Panc1 (cell line): Measurements from ENCODE around the gene C12orf43. TPM values are rescaled to one million over a fixed set of nuclear protein-coding genes. Genes with fewer than 3 reads are reported as not detected.

Experiments used
- ATAC-seq: fragments of 200-7000 bp; cut with Tn5 transposase; 2 replicates; pipeline ENCODE4 v1.9.1; 2020; ENCODE audit warnings: mild to moderate bottlenecking, moderate library complexity
- BruUV-seq: library from RNA; stranded (reverse); fragments of 400-500 nt; replicated peaks from 2 replicates; lab custom pipeline; 2021; lab: Mats Ljungman, UMichigan
- CTCF ChIA-PET: fragments of 300-600 bp; sonication (Branson Sonifier 250); formaldehyde crosslinking; loops from one replicate; lab custom pipeline; 2022; ENCODE audit warnings: antibody characterized with exemption; lab: Charles Lee
- POLR2A ChIA-PET: fragments of 300-600 bp; sonication (Branson Sonifier 250); formaldehyde crosslinking; loops from one replicate; lab custom pipeline; 2022; ENCODE audit warnings: antibody characterized with exemption; lab: Charles Lee
- DNase-seq: peaks from one replicate; pipeline ENCODE4 v3.0.0-alpha.2; 2010; ENCODE audit warnings: low read depth, low spot score
- H3K27ac ChIP-seq: 2 replicates; pipeline ENCODE4 v1.5.1; 2011; ENCODE audit warnings: mild to moderate bottlenecking, low read length, inconsistent platforms
- H3K27me3 ChIP-seq: fragments of 200-500 bp; sonication (Bioruptor generic); 2 replicates; pipeline ENCODE4 v1.6.0; 2014; ENCODE audit warnings: low read length, inconsistent platforms; ENCODE audit not compliant: control insufficient read depth, insufficient read depth
- H3K36me3 ChIP-seq: fragments of 200-500 bp; sonication (Bioruptor generic); 2 replicates; pipeline ENCODE4 v1.5.1; 2014; ENCODE audit warnings: inconsistent platforms, mild to moderate bottlenecking, low read length, moderate library complexity; ENCODE audit not compliant: control insufficient read depth, insufficient read depth
- H3K4me1 ChIP-seq: 2 replicates; pipeline ENCODE4 v1.5.1; 2011; ENCODE audit warnings: inconsistent platforms, mild to moderate bottlenecking, low read length, moderate library complexity; ENCODE audit not compliant: control insufficient read depth, insufficient read depth
- H3K4me3 ChIP-seq, 2 experiments: 2 replicates each; pipeline ENCODE4 v1.5.1; 2011 to 2012; ENCODE audit warnings: low read depth in 2 of 2, low read length in 2 of 2, mild to moderate bottlenecking in 2 of 2, inconsistent platforms in 1 of 2, moderate library complexity in 1 of 2
- H3K9me3 ChIP-seq: fragments of 200-500 bp; sonication (Bioruptor generic); 2 replicates; pipeline ENCODE4 v1.5.1; 2014; ENCODE audit warnings: low read depth, mild to moderate bottlenecking, inconsistent platforms, low read length, moderate library complexity; ENCODE audit not compliant: control insufficient read depth, insufficient read depth
- POLR2AphosphoS5 ChIP-seq: IDR thresholded peaks from 2 replicates; pipeline ENCODE4 v1.6.1; 2012; ENCODE audit warnings: mild to moderate bottlenecking, low read depth, low read length, moderate library complexity
- SIN3A ChIP-seq: IDR thresholded peaks from 2 replicates; pipeline ENCODE4 v1.6.1; 2012; ENCODE audit warnings: low read depth, mild to moderate bottlenecking, low read length, moderate library complexity, borderline replicate concordance; ENCODE audit not compliant: insufficient read depth
- TCF7L2 ChIP-seq: IDR thresholded peaks from 2 replicates; pipeline ENCODE4 v1.6.1; 2011; ENCODE audit warnings: mild to moderate bottlenecking, low read depth, low read length, inconsistent platforms
- in situ Hi-C: cut with HindIII; loops from 2 replicates; pipeline ENCODE4 v1.10.0; 2016; ENCODE audit warnings: low sequenced_read_pairs, low pct_unique_long_range_greater_than_20kb
- intact Hi-C: fragments of 100-400 bp; cut with micrococcal nuclease; formaldehyde crosslinking; loops from one replicate; pipeline ENCODE4 v1.10.0; 2022; ENCODE audit not compliant: unreplicated experiment
- total RNA-seq: library from RNA; stranded (reverse); gene quantifications from one replicate; pipeline ENCODE4 v1.2.1, GENCODE V29; 2021; ENCODE audit not compliant: unreplicated experiment
- TF ChIP-seq, protein P1 (sequence below), 2 experiments: IDR thresholded peaks; 2 replicates each; pipeline ENCODE4 v1.6.1; 2011 to 2012; ENCODE audit warnings: low read depth in 2 of 2, control low read depth in 1 of 2, low read length in 1 of 2, mild to moderate bottlenecking in 1 of 2, moderate library complexity in 1 of 2; ENCODE audit not compliant: insufficient read depth in 1 of 2
- TF ChIP-seq, protein P2 (sequence below): fragments of 450-650 bp; IDR thresholded peaks from 2 replicates; pipeline ENCODE4 v1.5.1; 2017; ENCODE audit warnings: mild to moderate bottlenecking

The C12orf43 gene
- total RNA-seq, 1 experiment from 2014 or later: 20.7 TPM

GRCh38 chr12:121025442-121026226 lies 9.3 kb upstream of the C12orf43 start:
- intact Hi-C loops (no loop called here), in situ Hi-C loops (no loop called here)
- DNase-seq: no peak
- Histone ChIP-seq H3K27ac (no peak overlapping the region), H3K4me3 (no peak overlapping the region), H3K4me1 (no peaks in the 10 kb centered on the region), H3K27me3 (no peaks in the 10 kb centered on the region), H3K9me3 (no peaks in the 10 kb centered on the region), H3K36me3 (no peaks in the 10 kb centered on the region)
- TF ChIP-seq SIN3A (no peak), POLR2AphosphoS5 (no peak), TCF7L2 (no peak)
- TF ChIP-seq, protein P1, sequence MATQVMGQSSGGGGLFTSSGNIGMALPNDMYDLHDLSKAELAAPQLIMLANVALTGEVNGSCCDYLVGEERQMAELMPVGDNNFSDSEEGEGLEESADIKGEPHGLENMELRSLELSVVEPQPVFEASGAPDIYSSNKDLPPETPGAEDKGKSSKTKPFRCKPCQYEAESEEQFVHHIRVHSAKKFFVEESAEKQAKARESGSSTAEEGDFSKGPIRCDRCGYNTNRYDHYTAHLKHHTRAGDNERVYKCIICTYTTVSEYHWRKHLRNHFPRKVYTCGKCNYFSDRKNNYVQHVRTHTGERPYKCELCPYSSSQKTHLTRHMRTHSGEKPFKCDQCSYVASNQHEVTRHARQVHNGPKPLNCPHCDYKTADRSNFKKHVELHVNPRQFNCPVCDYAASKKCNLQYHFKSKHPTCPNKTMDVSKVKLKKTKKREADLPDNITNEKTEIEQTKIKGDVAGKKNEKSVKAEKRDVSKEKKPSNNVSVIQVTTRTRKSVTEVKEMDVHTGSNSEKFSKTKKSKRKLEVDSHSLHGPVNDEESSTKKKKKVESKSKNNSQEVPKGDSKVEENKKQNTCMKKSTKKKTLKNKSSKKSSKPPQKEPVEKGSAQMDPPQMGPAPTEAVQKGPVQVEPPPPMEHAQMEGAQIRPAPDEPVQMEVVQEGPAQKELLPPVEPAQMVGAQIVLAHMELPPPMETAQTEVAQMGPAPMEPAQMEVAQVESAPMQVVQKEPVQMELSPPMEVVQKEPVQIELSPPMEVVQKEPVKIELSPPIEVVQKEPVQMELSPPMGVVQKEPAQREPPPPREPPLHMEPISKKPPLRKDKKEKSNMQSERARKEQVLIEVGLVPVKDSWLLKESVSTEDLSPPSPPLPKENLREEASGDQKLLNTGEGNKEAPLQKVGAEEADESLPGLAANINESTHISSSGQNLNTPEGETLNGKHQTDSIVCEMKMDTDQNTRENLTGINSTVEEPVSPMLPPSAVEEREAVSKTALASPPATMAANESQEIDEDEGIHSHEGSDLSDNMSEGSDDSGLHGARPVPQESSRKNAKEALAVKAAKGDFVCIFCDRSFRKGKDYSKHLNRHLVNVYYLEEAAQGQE (IDR thresholded peaks at IDR 0.05; ENCODE audit: insufficient read depth in 1 of 2, low read depth in 2 of 2, low read length in 1 of 2): no peak
- TF ChIP-seq, protein P2, sequence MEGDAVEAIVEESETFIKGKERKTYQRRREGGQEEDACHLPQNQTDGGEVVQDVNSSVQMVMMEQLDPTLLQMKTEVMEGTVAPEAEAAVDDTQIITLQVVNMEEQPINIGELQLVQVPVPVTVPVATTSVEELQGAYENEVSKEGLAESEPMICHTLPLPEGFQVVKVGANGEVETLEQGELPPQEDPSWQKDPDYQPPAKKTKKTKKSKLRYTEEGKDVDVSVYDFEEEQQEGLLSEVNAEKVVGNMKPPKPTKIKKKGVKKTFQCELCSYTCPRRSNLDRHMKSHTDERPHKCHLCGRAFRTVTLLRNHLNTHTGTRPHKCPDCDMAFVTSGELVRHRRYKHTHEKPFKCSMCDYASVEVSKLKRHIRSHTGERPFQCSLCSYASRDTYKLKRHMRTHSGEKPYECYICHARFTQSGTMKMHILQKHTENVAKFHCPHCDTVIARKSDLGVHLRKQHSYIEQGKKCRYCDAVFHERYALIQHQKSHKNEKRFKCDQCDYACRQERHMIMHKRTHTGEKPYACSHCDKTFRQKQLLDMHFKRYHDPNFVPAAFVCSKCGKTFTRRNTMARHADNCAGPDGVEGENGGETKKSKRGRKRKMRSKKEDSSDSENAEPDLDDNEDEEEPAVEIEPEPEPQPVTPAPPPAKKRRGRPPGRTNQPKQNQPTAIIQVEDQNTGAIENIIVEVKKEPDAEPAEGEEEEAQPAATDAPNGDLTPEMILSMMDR: no peak
- ATAC-seq: no peak
- BruUV-seq: no TSS peak
- POLR2A ChIA-PET: interaction anchor here (0.6 kb wide), 1 partner anchor 285 kb away, joined by 3 read pairs; no protein-coding TSS in a partner anchor
- CTCF ChIA-PET: interaction anchor here (0.7 kb wide), 1 partner anchor 212 kb away, joined by 11 read pairs; no protein-coding TSS in a partner anchor

DNA sequence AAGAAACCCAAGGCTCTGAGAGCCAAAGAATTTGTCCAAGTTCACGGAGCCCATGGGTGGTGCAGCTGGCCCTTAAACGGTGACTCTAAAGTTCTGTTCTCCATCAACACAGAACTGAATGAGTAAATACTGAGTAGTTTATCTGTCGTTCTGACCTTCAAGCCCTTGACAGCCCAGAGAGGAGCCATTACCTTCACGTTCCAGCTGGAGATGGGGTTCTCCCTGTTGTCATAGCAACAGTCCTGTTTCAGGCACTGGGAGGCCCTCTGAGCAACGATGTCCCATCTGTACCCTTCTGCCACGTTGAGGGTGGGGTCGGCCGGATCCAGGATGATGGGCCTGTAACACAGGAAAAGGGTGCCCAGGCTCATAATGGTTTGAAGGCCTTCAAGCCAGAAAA lies 7.5 kb upstream of the C12orf43 start:
- ChIA-PET POLR2A (interaction anchor here (0.5 kb wide), 1 partner anchor 97 kb away, joined by 3 read pairs; no protein-coding TSS in a partner anchor), CTCF (no interaction called here)

More for the DNA sequence above, 7.5 kb upstream of the C12orf43 start:
- intact Hi-C loops (no loop called here), in situ Hi-C loops (no loop called here)
- H3K4me3 ChIP-seq: no peak overlapping the region
- no peaks in the 10 kb centered on the region; the same call in 1 of the 2 replicates for H3K27me3 ChIP-seq
- DNase-seq (no peak), ATAC-seq (no peak)
- no TSS peak for BruUV-seq
- TF ChIP-seq, protein P1 (IDR thresholded peaks at IDR 0.05; ENCODE audit: insufficient read depth in 1 of 2, low read depth in 2 of 2, low read length in 1 of 2): no peak
- TF ChIP-seq SIN3A (no peak), POLR2AphosphoS5 (no peak)
- TF ChIP-seq, protein P2: no peak
- H3K9me3 ChIP-seq: no peaks in the 10 kb centered on the region
- H3K4me1 ChIP-seq: no peaks in the 10 kb centered on the region
- no peak overlapping the region for H3K27ac ChIP-seq
- no peaks in the 10 kb centered on the region for H3K36me3 ChIP-seq
